ENCODE measurements around the gene CDK5RAP3. TPM values are rescaled to one million over a fixed set of nuclear protein-coding genes. Genes with fewer than 3 reads are reported as not detected.
A peak's percentile ranks its signal among the peaks of the same experiment; 100 is the strongest.

The CDK5RAP3 gene
- total RNA-seq, 1 donor, result 50.3 TPM

GRCh38 chr17:48022901-48023300 lies 52.0 kb downstream of the CDK5RAP3 start:
- DNase-seq (ENCODE audit: insufficient read length, low spot score, missing footprints), result no peak

GRCh38 chr17:48023400-48024148 lies 52.7 kb downstream of the CDK5RAP3 start:
- Histone ChIP-seq H3K9me3 (ENCODE audit: low read depth, low read length) (no peaks in the 10 kb centered on the region), H4K20me1 (ENCODE audit: insufficient read depth, low read length) (no peaks in the 10 kb centered on the region), H3K36me3 (ENCODE audit: insufficient read depth, low read length) (no peaks in the 10 kb centered on the region), H3K27me3 (ENCODE audit: insufficient read depth, low read length) (no peaks in the 10 kb centered on the region), H3K4me3 (ENCODE audit: insufficient read depth, low read length) (peak overlapping the region; percentile 67), H3K79me2 (ENCODE audit: insufficient read depth, low read length) (no peaks in the 10 kb centered on the region), H3K4me1 (ENCODE audit: insufficient read depth, low read length) (peaks cover 34% of the 10 kb centered on the region), H3K4me2 (ENCODE audit: insufficient read depth, low read length) (peak overlapping the region; percentile 98), H3K27ac (ENCODE audit: low read depth, low read length) (peak overlapping the region; percentile 64), H2AFZ (ENCODE audit: low read length) (peak overlapping the region; percentile 74)
- TF ChIP-seq, protein P1, sequence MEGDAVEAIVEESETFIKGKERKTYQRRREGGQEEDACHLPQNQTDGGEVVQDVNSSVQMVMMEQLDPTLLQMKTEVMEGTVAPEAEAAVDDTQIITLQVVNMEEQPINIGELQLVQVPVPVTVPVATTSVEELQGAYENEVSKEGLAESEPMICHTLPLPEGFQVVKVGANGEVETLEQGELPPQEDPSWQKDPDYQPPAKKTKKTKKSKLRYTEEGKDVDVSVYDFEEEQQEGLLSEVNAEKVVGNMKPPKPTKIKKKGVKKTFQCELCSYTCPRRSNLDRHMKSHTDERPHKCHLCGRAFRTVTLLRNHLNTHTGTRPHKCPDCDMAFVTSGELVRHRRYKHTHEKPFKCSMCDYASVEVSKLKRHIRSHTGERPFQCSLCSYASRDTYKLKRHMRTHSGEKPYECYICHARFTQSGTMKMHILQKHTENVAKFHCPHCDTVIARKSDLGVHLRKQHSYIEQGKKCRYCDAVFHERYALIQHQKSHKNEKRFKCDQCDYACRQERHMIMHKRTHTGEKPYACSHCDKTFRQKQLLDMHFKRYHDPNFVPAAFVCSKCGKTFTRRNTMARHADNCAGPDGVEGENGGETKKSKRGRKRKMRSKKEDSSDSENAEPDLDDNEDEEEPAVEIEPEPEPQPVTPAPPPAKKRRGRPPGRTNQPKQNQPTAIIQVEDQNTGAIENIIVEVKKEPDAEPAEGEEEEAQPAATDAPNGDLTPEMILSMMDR (IDR thresholded peaks at IDR 0.05; ENCODE audit: extremely low read depth, low read depth, low read length), result peak; percentile 14
- DNase-seq (ENCODE audit: insufficient read length, low spot score, missing footprints), result peak; percentile 96

More at GRCh38 chr17:48022901-48023300, 52.0 kb downstream of the CDK5RAP3 start:
- H3K9me3 ChIP-seq (ENCODE audit: low read depth, low read length), result no peaks in the 10 kb centered on the region
- peaks cover 34% of the 10 kb centered on the region for H3K4me1 ChIP-seq (ENCODE audit: insufficient read depth, low read length)
- H3K79me2 ChIP-seq (ENCODE audit: insufficient read depth, low read length), result no peaks in the 10 kb centered on the region
- H3K27me3 ChIP-seq (ENCODE audit: insufficient read depth, low read length), result no peaks in the 10 kb centered on the region
- H2AFZ ChIP-seq (ENCODE audit: low read length), result no peak overlapping the region
- H3K4me2 ChIP-seq (ENCODE audit: insufficient read depth, low read length), result peak overlapping the region; percentile 98
- H3K27ac ChIP-seq (ENCODE audit: low read depth, low read length), result no peak overlapping the region
- no peak overlapping the region for H3K4me3 ChIP-seq (ENCODE audit: insufficient read depth, low read length)
- TF ChIP-seq, protein P1 (IDR thresholded peaks at IDR 0.05; ENCODE audit: extremely low read depth, low read depth, low read length), result no peak
- H3K36me3 ChIP-seq (ENCODE audit: insufficient read depth, low read length), result no peaks in the 10 kb centered on the region
- no peaks in the 10 kb centered on the region for H4K20me1 ChIP-seq (ENCODE audit: insufficient read depth, low read length)

DNA sequence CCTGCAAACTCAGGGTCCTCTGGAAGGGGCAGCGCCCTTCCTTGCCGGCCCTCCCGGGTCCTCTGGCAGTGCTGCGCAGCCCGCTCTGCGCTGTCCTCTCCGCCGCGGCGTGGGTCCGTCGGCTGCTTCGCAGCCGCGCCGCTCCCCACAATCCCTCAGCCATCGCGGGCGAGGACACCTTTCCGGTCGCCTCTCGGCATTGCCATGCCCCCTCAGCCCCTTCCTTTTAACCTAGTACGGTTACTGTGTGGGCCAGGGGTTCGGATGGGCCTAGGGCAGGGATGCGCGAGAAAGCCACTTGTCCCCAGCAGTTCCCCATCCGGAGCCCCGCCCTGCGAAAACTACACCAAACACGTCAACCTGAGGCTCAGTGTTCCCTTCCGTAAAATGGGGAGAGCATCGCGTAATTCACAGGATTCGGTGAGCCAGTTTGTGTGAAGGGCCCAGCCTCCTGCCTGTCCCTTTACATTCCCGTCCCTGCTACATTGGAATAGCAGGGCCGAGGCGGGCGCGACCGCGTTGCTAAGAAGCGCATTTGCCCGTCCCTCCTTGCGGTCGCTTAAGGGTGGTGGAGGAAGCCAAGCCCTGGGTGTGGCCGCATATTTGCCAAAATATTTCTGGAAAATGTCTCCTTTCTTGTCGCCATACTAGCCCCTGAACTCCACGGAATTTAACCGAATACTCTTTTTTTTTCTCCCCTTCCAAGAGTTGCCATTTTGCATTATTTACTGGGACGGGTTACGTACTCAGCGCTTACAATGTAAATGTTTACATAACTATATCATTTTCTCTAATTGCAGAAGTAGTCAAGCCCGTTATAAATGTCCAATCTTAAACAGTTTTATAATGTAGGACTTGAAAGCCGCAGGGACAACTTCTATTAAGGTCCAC lies 53.5 kb downstream of the CDK5RAP3 start:
- Histone ChIP-seq H2AFZ (ENCODE audit: low read length) (peak overlapping the region; percentile 74), H3K4me1 (ENCODE audit: insufficient read depth, low read length) (peaks cover 34% of the 10 kb centered on the region), H3K79me2 (ENCODE audit: insufficient read depth, low read length) (no peaks in the 10 kb centered on the region), H3K4me2 (ENCODE audit: insufficient read depth, low read length) (peak overlapping the region; percentile 98), H3K27ac (ENCODE audit: low read depth, low read length) (peak overlapping the region; percentile 64), H3K36me3 (ENCODE audit: insufficient read depth, low read length) (no peaks in the 10 kb centered on the region), H3K27me3 (ENCODE audit: insufficient read depth, low read length) (no peaks in the 10 kb centered on the region), H4K20me1 (ENCODE audit: insufficient read depth, low read length) (no peaks in the 10 kb centered on the region), H3K9me3 (ENCODE audit: low read depth, low read length) (no peaks in the 10 kb centered on the region), H3K4me3 (ENCODE audit: insufficient read depth, low read length) (peak overlapping the region; percentile 67)
- peak; percentile 73 for DNase-seq (ENCODE audit: insufficient read length, low spot score, missing footprints)
- TF ChIP-seq, protein P1 (IDR thresholded peaks at IDR 0.05; ENCODE audit: extremely low read depth, low read depth, low read length), result no peak
